H1 (cell line): ENCODE data around the gene EEF1AKMT3. TPM values are rescaled to one million over a fixed set of nuclear protein-coding genes. Genes with fewer than 3 reads are reported as not detected.

Experiments used
- CEBPB ChIP-seq: IDR thresholded peaks from 2 replicates; pipeline ENCODE4 v1.6.1; 2012; ENCODE audit warnings: low read depth, low read length
- PHF8 ChIP-seq: fragments of 200-600 bp; sonication (generic); conservative IDR thresholded peaks from 2 replicates; pipeline ENCODE4 v1.7.1; 2012; ENCODE audit warnings: low read depth, mild to moderate bottlenecking, inconsistent platforms, low read length, moderate library complexity
- RAD21 ChIP-seq, 2 experiments: IDR thresholded peaks in 1 of 2; conservative IDR thresholded peaks in 1 of 2; 2 replicates each; pipeline ENCODE4 v1.6.1; 2011; ENCODE audit warnings: low read depth in 2 of 2, low read length in 2 of 2, improper control_type of control experiment in 1 of 2, inconsistent platforms in 1 of 2, mild to moderate bottlenecking in 1 of 2, moderate library complexity in 1 of 2
- RNF2 ChIP-seq: fragments of 200-900, 300-1000 bp; sonication (generic); IDR thresholded peaks from 2 replicates; pipeline ENCODE4 v1.7.1; 2016; ENCODE audit warnings: borderline replicate concordance, low read depth, mild to moderate bottlenecking, antibody characterized with exemption, low read length; ENCODE audit not compliant: poor library complexity, severe bottlenecking; ENCODE audit errors: missing control alignments
- SP4 ChIP-seq: IDR thresholded peaks from 2 replicates; pipeline ENCODE4 v1.6.1; 2012; ENCODE audit warnings: low read length, inconsistent platforms
- polyA plus RNA-seq, 7 experiments: library from polyadenylated mRNA; depleted of rRNA in 3 of 7; stranded (reverse) in 5 of 7; unstranded in 2 of 7; fragments of >200 nt in 5 of 7; fragments of 200-250 nt in 2 of 7; gene quantifications; 1 replicate in 5 of 7; 2 replicates in 1 of 7; 4 replicates in 1 of 7; pipeline versions ENCODE4 v1.2.1 to v1.2.3, GENCODE V29; 2011 to 2013; ENCODE audit warnings: missing spikeins in 2 of 7, mixed read lengths in 2 of 7
- total RNA-seq: library from RNA; stranded (reverse); fragmentation: NEBNext Ultra II Directional; extraction: Animal tissue kit (Norgen Biotek cat#: 25700); gene quantifications from 2 replicates; pipeline ENCODE4 v1.2.1, GENCODE V29; 2021
- TF ChIP-seq, protein P1 (sequence below): IDR thresholded peaks from 2 replicates; pipeline ENCODE4 v1.6.1; 2012; ENCODE audit warnings: low read length, inconsistent platforms
- TF ChIP-seq, protein P2 (sequence below): fragments of 300-600 bp; sonication (generic); IDR thresholded peaks from 2 replicates; pipeline ENCODE4 v1.7.1; 2012; ENCODE audit warnings: low read length, moderate library complexity, mild to moderate bottlenecking, inconsistent platforms; ENCODE audit not compliant: insufficient replicate concordance

EEF1AKMT3 gene
- total and polyA plus RNA-seq, 2 of the 8 experiments (the other 6 are each of a cell fraction or from before 2014, with no cell fraction given): 3.1 to 4.4 TPM

DNA sequence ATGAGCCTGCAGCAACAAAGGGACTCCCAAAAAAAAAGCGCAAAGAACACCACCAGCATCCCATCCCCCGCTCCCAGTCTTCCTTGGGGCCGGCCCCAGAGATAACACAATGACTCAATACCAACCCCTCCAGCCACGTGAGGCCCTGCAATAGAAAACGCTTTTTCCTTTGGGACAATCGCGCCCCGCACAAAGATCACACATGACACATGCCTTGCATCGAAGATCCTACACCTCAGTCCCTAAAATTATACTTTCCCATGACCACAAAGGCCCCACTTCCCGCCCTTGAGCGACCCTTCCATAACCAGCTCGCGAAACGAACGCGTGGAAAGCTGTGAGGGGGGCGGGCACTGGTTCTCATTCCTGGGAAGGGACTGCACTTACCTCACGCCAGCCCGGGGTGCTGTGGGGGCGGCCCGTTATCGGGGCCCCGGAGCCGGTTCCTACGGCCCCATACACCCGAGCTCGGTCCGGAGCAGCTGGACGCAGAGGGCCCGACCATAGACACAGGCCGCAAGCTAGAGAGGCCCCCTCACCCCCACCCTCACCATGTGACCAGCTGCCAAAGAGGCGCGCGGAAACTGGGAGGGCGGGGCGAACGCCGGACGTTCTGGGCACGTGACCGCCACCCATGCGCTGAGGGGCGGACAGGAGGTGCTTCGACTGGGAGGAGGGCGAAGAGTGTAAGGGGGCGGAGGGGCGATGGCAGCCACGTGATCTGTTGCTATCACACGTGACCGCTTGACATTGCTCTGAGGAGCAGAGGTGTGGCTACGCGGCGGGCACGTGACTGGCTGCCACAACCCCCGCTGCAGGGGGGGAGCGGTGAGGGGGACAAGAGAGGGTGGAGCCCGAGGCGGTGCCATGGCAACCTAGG, 20.4 kb upstream of the EEF1AKMT3 start, which contains the start of gene CDK4 (continued):
- TF ChIP-seq, protein P1, sequence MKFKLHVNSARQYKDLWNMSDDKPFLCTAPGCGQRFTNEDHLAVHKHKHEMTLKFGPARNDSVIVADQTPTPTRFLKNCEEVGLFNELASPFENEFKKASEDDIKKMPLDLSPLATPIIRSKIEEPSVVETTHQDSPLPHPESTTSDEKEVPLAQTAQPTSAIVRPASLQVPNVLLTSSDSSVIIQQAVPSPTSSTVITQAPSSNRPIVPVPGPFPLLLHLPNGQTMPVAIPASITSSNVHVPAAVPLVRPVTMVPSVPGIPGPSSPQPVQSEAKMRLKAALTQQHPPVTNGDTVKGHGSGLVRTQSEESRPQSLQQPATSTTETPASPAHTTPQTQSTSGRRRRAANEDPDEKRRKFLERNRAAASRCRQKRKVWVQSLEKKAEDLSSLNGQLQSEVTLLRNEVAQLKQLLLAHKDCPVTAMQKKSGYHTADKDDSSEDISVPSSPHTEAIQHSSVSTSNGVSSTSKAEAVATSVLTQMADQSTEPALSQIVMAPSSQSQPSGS: no peak
- TF ChIP-seq SP4: peak; percentile 97
- peak; percentile 78 for TF ChIP-seq PHF8
- no peak for TF ChIP-seq CEBPB
- no peak for TF ChIP-seq RNF2
- TF ChIP-seq, protein P2, sequence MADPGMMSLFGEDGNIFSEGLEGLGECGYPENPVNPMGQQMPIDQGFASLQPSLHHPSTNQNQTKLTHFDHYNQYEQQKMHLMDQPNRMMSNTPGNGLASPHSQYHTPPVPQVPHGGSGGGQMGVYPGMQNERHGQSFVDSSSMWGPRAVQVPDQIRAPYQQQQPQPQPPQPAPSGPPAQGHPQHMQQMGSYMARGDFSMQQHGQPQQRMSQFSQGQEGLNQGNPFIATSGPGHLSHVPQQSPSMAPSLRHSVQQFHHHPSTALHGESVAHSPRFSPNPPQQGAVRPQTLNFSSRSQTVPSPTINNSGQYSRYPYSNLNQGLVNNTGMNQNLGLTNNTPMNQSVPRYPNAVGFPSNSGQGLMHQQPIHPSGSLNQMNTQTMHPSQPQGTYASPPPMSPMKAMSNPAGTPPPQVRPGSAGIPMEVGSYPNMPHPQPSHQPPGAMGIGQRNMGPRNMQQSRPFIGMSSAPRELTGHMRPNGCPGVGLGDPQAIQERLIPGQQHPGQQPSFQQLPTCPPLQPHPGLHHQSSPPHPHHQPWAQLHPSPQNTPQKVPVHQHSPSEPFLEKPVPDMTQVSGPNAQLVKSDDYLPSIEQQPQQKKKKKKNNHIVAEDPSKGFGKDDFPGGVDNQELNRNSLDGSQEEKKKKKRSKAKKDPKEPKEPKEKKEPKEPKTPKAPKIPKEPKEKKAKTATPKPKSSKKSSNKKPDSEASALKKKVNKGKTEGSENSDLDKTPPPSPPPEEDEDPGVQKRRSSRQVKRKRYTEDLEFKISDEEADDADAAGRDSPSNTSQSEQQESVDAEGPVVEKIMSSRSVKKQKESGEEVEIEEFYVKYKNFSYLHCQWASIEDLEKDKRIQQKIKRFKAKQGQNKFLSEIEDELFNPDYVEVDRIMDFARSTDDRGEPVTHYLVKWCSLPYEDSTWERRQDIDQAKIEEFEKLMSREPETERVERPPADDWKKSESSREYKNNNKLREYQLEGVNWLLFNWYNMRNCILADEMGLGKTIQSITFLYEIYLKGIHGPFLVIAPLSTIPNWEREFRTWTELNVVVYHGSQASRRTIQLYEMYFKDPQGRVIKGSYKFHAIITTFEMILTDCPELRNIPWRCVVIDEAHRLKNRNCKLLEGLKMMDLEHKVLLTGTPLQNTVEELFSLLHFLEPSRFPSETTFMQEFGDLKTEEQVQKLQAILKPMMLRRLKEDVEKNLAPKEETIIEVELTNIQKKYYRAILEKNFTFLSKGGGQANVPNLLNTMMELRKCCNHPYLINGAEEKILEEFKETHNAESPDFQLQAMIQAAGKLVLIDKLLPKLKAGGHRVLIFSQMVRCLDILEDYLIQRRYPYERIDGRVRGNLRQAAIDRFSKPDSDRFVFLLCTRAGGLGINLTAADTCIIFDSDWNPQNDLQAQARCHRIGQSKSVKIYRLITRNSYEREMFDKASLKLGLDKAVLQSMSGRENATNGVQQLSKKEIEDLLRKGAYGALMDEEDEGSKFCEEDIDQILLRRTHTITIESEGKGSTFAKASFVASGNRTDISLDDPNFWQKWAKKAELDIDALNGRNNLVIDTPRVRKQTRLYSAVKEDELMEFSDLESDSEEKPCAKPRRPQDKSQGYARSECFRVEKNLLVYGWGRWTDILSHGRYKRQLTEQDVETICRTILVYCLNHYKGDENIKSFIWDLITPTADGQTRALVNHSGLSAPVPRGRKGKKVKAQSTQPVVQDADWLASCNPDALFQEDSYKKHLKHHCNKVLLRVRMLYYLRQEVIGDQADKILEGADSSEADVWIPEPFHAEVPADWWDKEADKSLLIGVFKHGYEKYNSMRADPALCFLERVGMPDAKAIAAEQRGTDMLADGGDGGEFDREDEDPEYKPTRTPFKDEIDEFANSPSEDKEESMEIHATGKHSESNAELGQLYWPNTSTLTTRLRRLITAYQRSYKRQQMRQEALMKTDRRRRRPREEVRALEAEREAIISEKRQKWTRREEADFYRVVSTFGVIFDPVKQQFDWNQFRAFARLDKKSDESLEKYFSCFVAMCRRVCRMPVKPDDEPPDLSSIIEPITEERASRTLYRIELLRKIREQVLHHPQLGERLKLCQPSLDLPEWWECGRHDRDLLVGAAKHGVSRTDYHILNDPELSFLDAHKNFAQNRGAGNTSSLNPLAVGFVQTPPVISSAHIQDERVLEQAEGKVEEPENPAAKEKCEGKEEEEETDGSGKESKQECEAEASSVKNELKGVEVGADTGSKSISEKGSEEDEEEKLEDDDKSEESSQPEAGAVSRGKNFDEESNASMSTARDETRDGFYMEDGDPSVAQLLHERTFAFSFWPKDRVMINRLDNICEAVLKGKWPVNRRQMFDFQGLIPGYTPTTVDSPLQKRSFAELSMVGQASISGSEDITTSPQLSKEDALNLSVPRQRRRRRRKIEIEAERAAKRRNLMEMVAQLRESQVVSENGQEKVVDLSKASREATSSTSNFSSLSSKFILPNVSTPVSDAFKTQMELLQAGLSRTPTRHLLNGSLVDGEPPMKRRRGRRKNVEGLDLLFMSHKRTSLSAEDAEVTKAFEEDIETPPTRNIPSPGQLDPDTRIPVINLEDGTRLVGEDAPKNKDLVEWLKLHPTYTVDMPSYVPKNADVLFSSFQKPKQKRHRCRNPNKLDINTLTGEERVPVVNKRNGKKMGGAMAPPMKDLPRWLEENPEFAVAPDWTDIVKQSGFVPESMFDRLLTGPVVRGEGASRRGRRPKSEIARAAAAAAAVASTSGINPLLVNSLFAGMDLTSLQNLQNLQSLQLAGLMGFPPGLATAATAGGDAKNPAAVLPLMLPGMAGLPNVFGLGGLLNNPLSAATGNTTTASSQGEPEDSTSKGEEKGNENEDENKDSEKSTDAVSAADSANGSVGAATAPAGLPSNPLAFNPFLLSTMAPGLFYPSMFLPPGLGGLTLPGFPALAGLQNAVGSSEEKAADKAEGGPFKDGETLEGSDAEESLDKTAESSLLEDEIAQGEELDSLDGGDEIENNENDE: no peak
- no peak for TF ChIP-seq RAD21 (IDR thresholded peaks at IDR 0.05 in 1 of 2, conservative IDR thresholded peaks at IDR 0.05 in 1 of 2; ENCODE audit: low read depth in 2 of 2, low read length in 2 of 2)
